SK-N-SH (cell line): ENCODE results near the gene TMEM245. TPM values are rescaled to one million over a fixed set of nuclear protein-coding genes. Genes with fewer than 3 reads are reported as not detected.

ENCODE experiments used
- CTCF ChIA-PET: fragments of 300-600, 350-600 bp; formaldehyde crosslinking; extraction: SDS; loops from one replicate; lab custom pipeline; 2021; lab: Yijun Ruan, JAX
- POLR2A ChIA-PET: fragments of 350-600 bp; sonication (Branson Sonifier 250); formaldehyde crosslinking; extraction: SDS; loops from one replicate; lab custom pipeline; 2020; ENCODE audit warnings: antibody characterized with exemption, inconsistent platforms; lab: Yijun Ruan, JAX
- DNase-seq: peaks from one replicate; pipeline ENCODE4 v3.0.0; 2012
- H2AFZ ChIP-seq: fragments of 200-600 bp; sonication (generic); 2 replicates; pipeline ENCODE4 v1.8.1; 2016; ENCODE audit warnings: antibody characterized with exemption, mild to moderate bottlenecking, low read depth
- H3F3A ChIP-seq: fragments of 200-600 bp; sonication (generic); replicated peaks from 2 replicates; pipeline ENCODE3; 2016; ENCODE audit warnings: antibody characterized with exemption, mild to moderate bottlenecking; ENCODE audit not compliant: insufficient read depth
- H3K27ac ChIP-seq, 2 experiments: fragments of 200-500 bp in 1 of 2; fragments of 200-600 bp in 1 of 2; sonication (Bioruptor generic) in 1 of 2; sonication (generic), shearing (Covaris generic) in 1 of 2; 2 replicates each; pipeline versions ENCODE4 v1.5.1 to v1.6.1; 2014 to 2016; ENCODE audit warnings: low read depth in 2 of 2, inconsistent platforms in 1 of 2, low read length in 1 of 2, mild to moderate bottlenecking in 1 of 2, mixed read lengths in 1 of 2
- H3K27me3 ChIP-seq: fragments of 200-600 bp; sonication (generic), shearing (Covaris generic); 2 replicates; pipeline ENCODE4 v1.6.1; 2016; ENCODE audit warnings: mixed run types; ENCODE audit not compliant: insufficient read depth
- H3K36me3 ChIP-seq, 2 experiments: fragments of 200-500 bp in 1 of 2; fragments of 200-600 bp in 1 of 2; sonication (Bioruptor generic) in 1 of 2; sonication (generic) in 1 of 2; replicated peaks in 1 of 2; 2 replicates each; pipeline versions ENCODE3 to v1.5.1; 2014 to 2016; ENCODE audit warnings: low read length in 1 of 2, mild to moderate bottlenecking in 1 of 2; ENCODE audit not compliant: insufficient read depth in 2 of 2, control insufficient read depth in 1 of 2
- H3K4me1 ChIP-seq, 2 experiments: fragments of 200-500 bp in 1 of 2; fragments of 200-600 bp in 1 of 2; sonication (Bioruptor generic) in 1 of 2; sonication (generic), shearing (Covaris generic) in 1 of 2; 2 replicates each; pipeline versions ENCODE4 v1.5.1 to v1.6.1; 2014 to 2016; ENCODE audit warnings: low read depth in 1 of 2, low read length in 1 of 2, mixed run types in 1 of 2; ENCODE audit not compliant: insufficient read depth in 2 of 2, control insufficient read depth in 1 of 2
- H3K4me2 ChIP-seq: fragments of 200-600 bp; sonication (generic), shearing (Covaris generic); 2 replicates; pipeline ENCODE4 v1.6.1; 2017; ENCODE audit warnings: mixed run types
- H3K4me3 ChIP-seq, 2 experiments: fragments of 200-500 bp in 1 of 2; fragments of 200-600 bp in 1 of 2; sonication (Bioruptor generic) in 1 of 2; sonication (generic), shearing (Covaris generic) in 1 of 2; 2 replicates each; pipeline versions ENCODE4 v1.5.1 to v1.8.1; 2014 to 2016; ENCODE audit warnings: low read depth in 2 of 2, inconsistent platforms in 1 of 2, low read length in 1 of 2, mild to moderate bottlenecking in 1 of 2, mixed read lengths in 1 of 2, moderate library complexity in 1 of 2
- H3K79me2 ChIP-seq: fragments of 200-600 bp; sonication (generic); 2 replicates; pipeline ENCODE4 v1.8.1; 2017; ENCODE audit warnings: mild to moderate bottlenecking; ENCODE audit not compliant: insufficient read depth
- H3K9ac ChIP-seq: fragments of 200-600 bp; sonication (generic); 2 replicates; pipeline ENCODE4 v1.6.1; 2017; ENCODE audit warnings: mixed run types
- H3K9me2 ChIP-seq: fragments of 200-600 bp; sonication (generic); 2 replicates; pipeline ENCODE4 v1.6.1; 2017; ENCODE audit warnings: mixed run types
- H3K9me3 ChIP-seq: fragments of 200-600 bp; sonication (generic); 2 replicates; pipeline ENCODE4 v1.6.1; 2017; ENCODE audit warnings: mixed run types, mild to moderate bottlenecking, moderate library complexity
- H4K20me1 ChIP-seq: fragments of 200-600 bp; sonication (generic); 2 replicates; pipeline ENCODE4 v1.6.1; 2017; ENCODE audit warnings: mild to moderate bottlenecking, mixed run types; ENCODE audit not compliant: insufficient read depth
- CTCF ChIP-seq: fragments of 200-600 bp; sonication (generic); IDR thresholded peaks from 2 replicates; pipeline ENCODE4 v1.6.1; 2017; ENCODE audit warnings: antibody characterized with exemption, mild to moderate bottlenecking, moderate library complexity
- EP300 ChIP-seq, 2 experiments: IDR thresholded peaks; 2 replicates each; pipeline versions ENCODE4 v1.4.0 to v1.6.1; 2012; ENCODE audit warnings: borderline replicate concordance in 1 of 2, low read depth in 1 of 2, low read length in 1 of 2
- RAD21 ChIP-seq: IDR thresholded peaks from 2 replicates; pipeline ENCODE4 v1.6.1; 2012; ENCODE audit warnings: mild to moderate bottlenecking, low read length
- RFX5 ChIP-seq: IDR thresholded peaks from 2 replicates; pipeline ENCODE4 v1.6.1; 2012; ENCODE audit warnings: mild to moderate bottlenecking, improper control_type of control experiment, low read length
- RXRA ChIP-seq: IDR thresholded peaks from 2 replicates; pipeline ENCODE4 v1.4.0; 2012; ENCODE audit warnings: low read depth, mild to moderate bottlenecking, borderline replicate concordance
- SMC3 ChIP-seq: IDR thresholded peaks from 2 replicates; pipeline ENCODE4 v1.6.1; 2012; ENCODE audit warnings: low read depth, low read length, improper control_type of control experiment
- TAF1 ChIP-seq: IDR thresholded peaks from 2 replicates; pipeline ENCODE4 v1.6.1; 2012; ENCODE audit warnings: low read depth, mild to moderate bottlenecking, low read length, moderate library complexity, borderline replicate concordance
- TEAD4 ChIP-seq: IDR thresholded peaks from 2 replicates; pipeline ENCODE4 v1.4.0; 2012; ENCODE audit warnings: mild to moderate bottlenecking, borderline replicate concordance; ENCODE audit not compliant: insufficient read depth
- YY1 ChIP-seq: IDR thresholded peaks from 2 replicates; pipeline ENCODE4 v1.4.0; 2012; ENCODE audit warnings: low read depth, mild to moderate bottlenecking
- polyA plus RNA-seq, 3 experiments: library from polyadenylated mRNA; depleted of rRNA; stranded (reverse); fragments of >200 nt; gene quantifications; 2 replicates each; pipeline ENCODE4 v1.2.3, GENCODE V29; 2012
- TF ChIP-seq, protein P1 (sequence below): IDR thresholded peaks from 2 replicates; pipeline ENCODE4; 2012
- TF ChIP-seq, protein P2 (sequence below): IDR thresholded peaks from 2 replicates; pipeline ENCODE4 v1.4.0; 2012; ENCODE audit warnings: low read depth

The TMEM245 gene
- polyA plus RNA-seq, 1 of the 3 experiments (the other 2 are of a cell fraction), result 17.5 TPM

GRCh38 chr9:109012009-109012875 is 107.5 kb downstream of the TMEM245 start (continued):
- TF ChIP-seq, protein P1, sequence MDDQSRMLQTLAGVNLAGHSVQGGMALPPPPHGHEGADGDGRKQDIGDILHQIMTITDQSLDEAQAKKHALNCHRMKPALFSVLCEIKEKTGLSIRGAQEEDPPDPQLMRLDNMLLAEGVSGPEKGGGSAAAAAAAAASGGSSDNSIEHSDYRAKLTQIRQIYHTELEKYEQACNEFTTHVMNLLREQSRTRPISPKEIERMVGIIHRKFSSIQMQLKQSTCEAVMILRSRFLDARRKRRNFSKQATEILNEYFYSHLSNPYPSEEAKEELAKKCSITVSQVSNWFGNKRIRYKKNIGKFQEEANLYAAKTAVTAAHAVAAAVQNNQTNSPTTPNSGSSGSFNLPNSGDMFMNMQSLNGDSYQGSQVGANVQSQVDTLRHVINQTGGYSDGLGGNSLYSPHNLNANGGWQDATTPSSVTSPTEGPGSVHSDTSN, result peak; percentile 38; the same call in 1 of the 2 replicates
- TF ChIP-seq, protein P2, sequence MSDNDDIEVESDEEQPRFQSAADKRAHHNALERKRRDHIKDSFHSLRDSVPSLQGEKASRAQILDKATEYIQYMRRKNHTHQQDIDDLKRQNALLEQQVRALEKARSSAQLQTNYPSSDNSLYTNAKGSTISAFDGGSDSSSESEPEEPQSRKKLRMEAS, result peak; percentile 78
- TF ChIP-seq TAF1 (peak; percentile 48; the same call in 1 of the 2 replicates), YY1 (no peak), RFX5 (no peak), TEAD4 (peak; percentile 55; the same call in 1 of the 2 replicates), SMC3 (no peak), RXRA (no peak), CTCF (no peak), RAD21 (no peak)

DNA sequence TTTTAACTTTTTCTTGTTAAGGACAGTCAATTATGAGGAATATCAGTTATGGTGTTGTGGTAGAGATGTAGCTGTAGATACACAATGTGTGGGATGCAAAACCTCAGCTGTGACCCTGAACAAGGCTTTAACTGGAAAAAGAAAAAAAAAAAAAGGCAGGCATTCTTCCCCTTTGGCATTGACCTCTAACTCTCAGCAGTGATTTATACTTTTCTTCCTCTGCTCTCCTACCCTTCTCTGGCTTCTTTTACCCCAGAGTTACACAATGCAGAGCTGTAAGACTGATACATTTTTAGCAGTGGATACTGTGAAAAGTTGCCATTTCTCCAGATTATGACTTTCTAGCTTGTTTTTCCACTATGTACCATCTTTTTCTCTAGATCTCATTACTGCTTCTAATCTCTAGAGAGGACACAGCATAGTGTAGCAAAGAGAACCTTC is 108.5 kb downstream of the TMEM245 start:
- ChIA-PET CTCF (interaction anchor here (0.7 to 1.7 kb wide), 2 partner anchors 28 to 57 kb away, joined by 3 to 7 read pairs; no protein-coding TSS in a partner anchor), POLR2A (no interaction called here)
- peak overlapping the region in 1 of 2 experiments; percentile 91; a peak in 3 of 4 replicates for H3K27ac ChIP-seq
- H2AFZ ChIP-seq, result no peak overlapping the region
- peak overlapping the region in 1 of 2 experiments; percentile 82; a peak in 2 of 4 replicates for H3K4me3 ChIP-seq
- peak overlapping the region; percentile 91; the same call in 1 of the 2 replicates for H3K9ac ChIP-seq
- DNase-seq, result no peak
- H3K4me1 ChIP-seq, result peaks cover 13 to 22% of the 10 kb centered on the region in 2 experiments
- peaks cover 4 to 6% of the 10 kb centered on the region in 2 experiments for H3K36me3 ChIP-seq
- TF ChIP-seq TAF1 (no peak), EP300 (IDR thresholded peaks at IDR 0.05; ENCODE audit: borderline replicate concordance in 1 of 2, low read depth in 1 of 2, low read length in 1 of 2) (no peak), TEAD4 (no peak)
- TF ChIP-seq, protein P1, result 0 out of 2 replicates have a peak, but pooled peaks have one; percentile 24
- peak overlapping the region; percentile 97 for H3K4me2 ChIP-seq
- peaks cover 40% of the 10 kb centered on the region for H3F3A ChIP-seq
- peaks cover 58% of the 10 kb centered on the region for H3K79me2 ChIP-seq
- peaks cover 8% of the 10 kb centered on the region; the same call in 1 of the 2 replicates for H4K20me1 ChIP-seq
- H3K27me3 ChIP-seq, result no peaks in the 10 kb centered on the region
- no peaks in the 10 kb centered on the region for H3K9me3 ChIP-seq
- no peaks in the 10 kb centered on the region for H3K9me2 ChIP-seq
